ENCODE measurements around the gene ITIH4.
A peak's percentile ranks its signal among the peaks of the same experiment; 100 is the strongest.
"Not testable (repeated sequence)": the region's sequence is repeated elsewhere in the genome, so short reads cannot be mapped to it uniquely, and the experiment has no call there.

The ITIH4 gene

GRCh38 chr3:52779011-52779836 lies 51.2 kb downstream of the ITIH4 start:
- H3K9ac ChIP-seq (ENCODE audit: low read length), result no peak overlapping the region
- no peak overlapping the region for H3K27ac ChIP-seq (ENCODE audit: low read depth, low read length)
- no peaks in the 10 kb centered on the region for H3K36me3 ChIP-seq (ENCODE audit: insufficient read depth, low read length)
- no peak overlapping the region for H3K4me3 ChIP-seq (ENCODE audit: low read depth in 1 of 2, low read length in 2 of 2)
- no peaks in the 10 kb centered on the region for H3K27me3 ChIP-seq (ENCODE audit: control insufficient read depth in 1 of 2, insufficient read depth in 2 of 2, low read length in 2 of 2)
- no peaks in the 10 kb centered on the region for H3K4me1 ChIP-seq (ENCODE audit: insufficient read depth, low read length)
- H3K9me3 ChIP-seq (ENCODE audit: low read length), result no peaks in the 10 kb centered on the region

- Histone ChIP-seq H3K36me3 (ENCODE audit: insufficient read depth, low read length) (no peaks in the 10 kb centered on the region), H3K27me3 (ENCODE audit: control insufficient read depth in 1 of 2, insufficient read depth in 2 of 2, low read length in 2 of 2) (no peaks in the 10 kb centered on the region), H3K4me3 (ENCODE audit: low read depth in 1 of 2, low read length in 2 of 2) (no peak overlapping the region), H3K9me3 (ENCODE audit: low read length) (no peaks in the 10 kb centered on the region), H3K27ac (ENCODE audit: low read depth, low read length) (no peak overlapping the region), H3K4me1 (ENCODE audit: insufficient read depth, low read length) (no peaks in the 10 kb centered on the region), H3K9ac (ENCODE audit: low read length) (no peak overlapping the region)
Measured at GRCh38 chr3:52777959-52778805, 52.3 kb downstream of the ITIH4 start.

- no peaks in the 10 kb centered on the region for H3K27me3 ChIP-seq (ENCODE audit: control insufficient read depth in 1 of 2, insufficient read depth in 2 of 2, low read length in 2 of 2)
- H3K36me3 ChIP-seq (ENCODE audit: insufficient read depth, low read length), result no peaks in the 10 kb centered on the region
- H3K9me3 ChIP-seq (ENCODE audit: low read length), result no peaks in the 10 kb centered on the region
- H3K9ac ChIP-seq (ENCODE audit: low read length), result no peak within 1 kb of the TSS
- H3K27ac ChIP-seq (ENCODE audit: low read depth, low read length), result no peak within 1 kb of the TSS
- H3K4me1 ChIP-seq (ENCODE audit: insufficient read depth, low read length), result no peaks in the 10 kb centered on the region
- H3K4me3 ChIP-seq (ENCODE audit: low read depth in 1 of 2, low read length in 2 of 2), result no peak within 1 kb of the TSS
Measured at GRCh38 chr3:52777127-52777958, 53.1 kb downstream of the ITIH4 start, which contains the start of gene ITIH1. TSS of gene ITIH1 (plus strand) at chr3:52777599. CDS start at chr3:52777616, 17 bp downstream.

GRCh38 chr3:52776486-52776885 lies 54.0 kb downstream of the ITIH4 start:
- not testable (repeated sequence) for H3K27ac ChIP-seq (ENCODE audit: low read depth, low read length); H3K4me1 ChIP-seq (ENCODE audit: insufficient read depth, low read length); H3K36me3 ChIP-seq (ENCODE audit: insufficient read depth, low read length); H3K4me3 ChIP-seq (ENCODE audit: low read depth in 1 of 2, low read length in 2 of 2); H3K9ac ChIP-seq (ENCODE audit: low read length); H3K9me3 ChIP-seq (ENCODE audit: low read length); H3K27me3 ChIP-seq (ENCODE audit: control insufficient read depth in 1 of 2, insufficient read depth in 2 of 2, low read length in 2 of 2)

- H3K9ac ChIP-seq (ENCODE audit: low read length), result no peak overlapping the region
- H3K27me3 ChIP-seq (ENCODE audit: control insufficient read depth in 1 of 2, insufficient read depth in 2 of 2, low read length in 2 of 2), result no peaks in the 10 kb centered on the region
- no peak overlapping the region for H3K4me3 ChIP-seq (ENCODE audit: low read depth in 1 of 2, low read length in 2 of 2)
- H3K27ac ChIP-seq (ENCODE audit: low read depth, low read length), result no peak overlapping the region
- no peaks in the 10 kb centered on the region for H3K36me3 ChIP-seq (ENCODE audit: insufficient read depth, low read length)
- H3K4me1 ChIP-seq (ENCODE audit: insufficient read depth, low read length), result no peaks in the 10 kb centered on the region
- no peaks in the 10 kb centered on the region for H3K9me3 ChIP-seq (ENCODE audit: low read length)
Measured at GRCh38 chr3:52775877-52776276, 54.6 kb downstream of the ITIH4 start.

GRCh38 chr3:52774901-52775864 lies 55.3 kb downstream of the ITIH4 start:
- Histone ChIP-seq H3K9ac (ENCODE audit: low read length) (no peak overlapping the region), H3K36me3 (ENCODE audit: insufficient read depth, low read length) (no peaks in the 10 kb centered on the region), H3K27ac (ENCODE audit: low read depth, low read length) (no peak overlapping the region), H3K4me3 (ENCODE audit: low read depth in 1 of 2, low read length in 2 of 2) (no peak overlapping the region), H3K9me3 (ENCODE audit: low read length) (no peaks in the 10 kb centered on the region), H3K4me1 (ENCODE audit: insufficient read depth, low read length) (no peaks in the 10 kb centered on the region), H3K27me3 (ENCODE audit: control insufficient read depth in 1 of 2, insufficient read depth in 2 of 2, low read length in 2 of 2) (no peaks in the 10 kb centered on the region)

GRCh38 chr3:52774066-52774713 lies 56.3 kb downstream of the ITIH4 start:
- Histone ChIP-seq H3K9me3 (ENCODE audit: low read length) (no peaks in the 10 kb centered on the region), H3K4me1 (ENCODE audit: insufficient read depth, low read length) (peaks cover 9% of the 10 kb centered on the region), H3K9ac (ENCODE audit: low read length) (no peak overlapping the region), H3K27ac (ENCODE audit: low read depth, low read length) (no peak overlapping the region), H3K27me3 (ENCODE audit: control insufficient read depth in 1 of 2, insufficient read depth in 2 of 2, low read length in 2 of 2) (no peaks in the 10 kb centered on the region), H3K4me3 (ENCODE audit: low read depth in 1 of 2, low read length in 2 of 2) (no peak overlapping the region), H3K36me3 (ENCODE audit: insufficient read depth, low read length) (no peaks in the 10 kb centered on the region)

- no peaks in the 10 kb centered on the region for H3K36me3 ChIP-seq (ENCODE audit: insufficient read depth, low read length)
- no peaks in the 10 kb centered on the region for H3K27me3 ChIP-seq (ENCODE audit: control insufficient read depth in 1 of 2, insufficient read depth in 2 of 2, low read length in 2 of 2)
- H3K27ac ChIP-seq (ENCODE audit: low read depth, low read length), result no peak overlapping the region
- no peak overlapping the region for H3K4me3 ChIP-seq (ENCODE audit: low read depth in 1 of 2, low read length in 2 of 2)
- H3K4me1 ChIP-seq (ENCODE audit: insufficient read depth, low read length), result peaks cover 9% of the 10 kb centered on the region
- no peak overlapping the region for H3K9ac ChIP-seq (ENCODE audit: low read length)
- no peaks in the 10 kb centered on the region for H3K9me3 ChIP-seq (ENCODE audit: low read length)
Measured at GRCh38 chr3:52773361-52774065, 57.0 kb downstream of the ITIH4 start.

GRCh38 chr3:52771702-52772101 lies 58.8 kb downstream of the ITIH4 start:
- Histone ChIP-seq H3K4me3 (ENCODE audit: low read depth in 1 of 2, low read length in 2 of 2) (no peak overlapping the region), H3K4me1 (ENCODE audit: insufficient read depth, low read length) (peaks cover 9% of the 10 kb centered on the region), H3K9me3 (ENCODE audit: low read length) (no peaks in the 10 kb centered on the region), H3K27ac (ENCODE audit: low read depth, low read length) (no peak overlapping the region), H3K27me3 (ENCODE audit: control insufficient read depth in 1 of 2, insufficient read depth in 2 of 2, low read length in 2 of 2) (no peaks in the 10 kb centered on the region), H3K9ac (ENCODE audit: low read length) (no peak overlapping the region), H3K36me3 (ENCODE audit: insufficient read depth, low read length) (peaks cover 4% of the 10 kb centered on the region)

- peak overlapping the region; percentile 68 for H3K27ac ChIP-seq (ENCODE audit: low read depth, low read length)
Measured at GRCh38 chr3:52771334-52771681, 59.2 kb downstream of the ITIH4 start.

More at GRCh38 chr3:52771334-52771681, 59.2 kb downstream of the ITIH4 start:
- H3K4me1 ChIP-seq (ENCODE audit: insufficient read depth, low read length), result peaks cover 9% of the 10 kb centered on the region
- H3K27me3 ChIP-seq (ENCODE audit: control insufficient read depth in 1 of 2, insufficient read depth in 2 of 2, low read length in 2 of 2), result no peaks in the 10 kb centered on the region
- peaks cover 4% of the 10 kb centered on the region for H3K36me3 ChIP-seq (ENCODE audit: insufficient read depth, low read length)
- no peak overlapping the region for H3K9ac ChIP-seq (ENCODE audit: low read length)
- H3K4me3 ChIP-seq (ENCODE audit: low read depth in 1 of 2, low read length in 2 of 2), result peak overlapping the region; percentile 77 to 93
- H3K9me3 ChIP-seq (ENCODE audit: low read length), result no peaks in the 10 kb centered on the region

Measured in muscle layer of colon (tissue), 2 donors.